Sigmoid colon (tissue), 7 donors: ENCODE measurements around the gene TSPAN17. TPM values are rescaled to one million over a fixed set of nuclear protein-coding genes. Genes with fewer than 3 reads are reported as not detected.

Source experiments
- DNase-seq: peaks from one replicate; pipeline ENCODE4 v3.0.0-alpha.2; 2019
- H3K27ac ChIP-seq, 4 donors: fragments of 200-600 bp; sonication (generic); one replicate each; pipeline ENCODE4 v1.5.1; 2016 to 2019; ENCODE audit warnings: mild to moderate bottlenecking in 1 of 4
- H3K27me3 ChIP-seq, 3 donors: fragments of 200-600 bp; sonication (generic); one replicate each; pipeline ENCODE4 v1.5.1; 2019; ENCODE audit warnings: mild to moderate bottlenecking in 1 of 3
- H3K36me3 ChIP-seq, 4 donors: fragments of 200-600 bp; sonication (generic); one replicate each; pipeline ENCODE4 v1.5.1; 2016 to 2019
- H3K4me1 ChIP-seq, 4 donors: fragments of 200-600 bp; sonication (generic); one replicate each; pipeline ENCODE4 v1.5.1; 2017 to 2019
- H3K4me3 ChIP-seq, 4 donors: fragments of 200-600 bp; sonication (generic); one replicate each; pipeline ENCODE4 v1.5.1; 2017 to 2019; ENCODE audit warnings: mild to moderate bottlenecking in 2 of 4, moderate library complexity in 1 of 4
- H3K9me3 ChIP-seq, 4 donors: fragments of 200-600 bp in 3 of 4; sonication (generic) in 3 of 4; one replicate each; pipeline versions ENCODE4 v1.5.1 to v1.6.1; 2013 to 2019
- EP300 ChIP-seq, 4 donors: sonication (generic); formaldehyde crosslinking; IDR thresholded peaks; one replicate each; pipeline ENCODE4 v1.6.1; 2017; ENCODE audit warnings: antibody characterized with exemption in 4 of 4
- POLR2A ChIP-seq, 2 donors: fragments of 450-650 bp; IDR thresholded peaks; one replicate each; pipeline ENCODE4 v1.6.1; 2016; ENCODE audit warnings: antibody characterized with exemption in 2 of 2, mild to moderate bottlenecking in 2 of 2, moderate library complexity in 2 of 2
- POLR2AphosphoS5 ChIP-seq, 4 donors: sonication (generic); formaldehyde crosslinking; IDR thresholded peaks; one replicate each; pipeline ENCODE4 v1.6.1; 2017; ENCODE audit warnings: antibody characterized with exemption in 4 of 4
- WGBS, 2 donors: extraction: QIAGEN DNeasy Blood & Tissue Kit; methylation state at CpG; one replicate each; pipeline ENCODE4 v1.1.7; 2013; 5-methylcytosine and 5-hydroxymethylcytosine counted together
- intact Hi-C: fragments of 100-400 bp; cut with DNase I; formaldehyde crosslinking; loops from one replicate; pipeline ENCODE4 v1.15.1; 2023
- polyA plus RNA-seq, 3 donors: library from polyadenylated mRNA; stranded (reverse); fragments of 200-250 nt; gene quantifications; one replicate each; pipeline ENCODE4 v1.2.3, GENCODE V29; 2013
- total RNA-seq, 4 donors: library from RNA; depleted of rRNA; stranded (reverse); fragments of >200 nt; gene quantifications; one replicate each; pipeline ENCODE4 v1.1.0, GENCODE V29; 2016
- TF ChIP-seq, protein P1 (sequence below), 4 experiments: fragments of 450-650 bp in 3 of 4; fragments of 200-600 bp in 1 of 4; IDR thresholded peaks; one replicate each; pipeline ENCODE4 v1.5.1; 2016 to 2019; ENCODE audit warnings: antibody characterized with exemption in 4 of 4, mild to moderate bottlenecking in 3 of 4, moderate library complexity in 2 of 4
- donor health status: healthy with polysubstance abuse.
- donor health status: Bipolar disorder and iron deficiency.
- donor health status: healthy.

The TSPAN17 gene
- total and polyA plus RNA-seq, 7 donors, result 7.4 to 37.7 (median 21.7) TPM

DNA sequence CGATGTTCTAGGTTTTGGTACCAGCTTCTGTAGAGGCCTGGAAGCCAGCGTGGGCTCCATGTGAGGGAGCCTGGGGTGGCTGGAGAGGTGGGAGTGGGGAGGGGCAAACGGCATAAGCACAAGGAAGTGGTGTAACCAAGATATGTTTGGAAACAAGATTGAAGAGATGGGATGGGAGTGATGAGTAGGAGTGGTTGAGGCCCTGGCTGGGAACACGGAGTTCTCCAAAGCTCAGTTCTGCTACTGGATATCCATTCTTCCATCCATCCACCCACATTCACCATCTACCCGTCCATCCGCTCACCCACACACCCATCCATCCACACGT, 12.2 kb downstream of the TSPAN17 start:
- Histone ChIP-seq H3K4me1 (peaks cover 0 to 17% (median 6%) of the 10 kb centered on the region in 4 donors), H3K27me3 (peaks cover 0 to 20% (median 4%) of the 10 kb centered on the region in 3 donors), H3K4me3 (no peak overlapping the region), H3K27ac (no peak overlapping the region), H3K9me3 (no peaks in the 10 kb centered on the region), H3K36me3 (peaks cover 0 to 27% (median 0%) of the 10 kb centered on the region in 4 donors)
- intact Hi-C loops, result no loop called here
- 80 to 81% methylated on average over 7 of the region's 7 CpGs for WGBS, 2 donors
- DNase-seq, result no peak
- TF ChIP-seq POLR2A (IDR thresholded peaks at IDR 0.05) (no peak), POLR2AphosphoS5 (IDR thresholded peaks at IDR 0.05) (no peak), EP300 (IDR thresholded peaks at IDR 0.05) (no peak)
- TF ChIP-seq, protein P1, sequence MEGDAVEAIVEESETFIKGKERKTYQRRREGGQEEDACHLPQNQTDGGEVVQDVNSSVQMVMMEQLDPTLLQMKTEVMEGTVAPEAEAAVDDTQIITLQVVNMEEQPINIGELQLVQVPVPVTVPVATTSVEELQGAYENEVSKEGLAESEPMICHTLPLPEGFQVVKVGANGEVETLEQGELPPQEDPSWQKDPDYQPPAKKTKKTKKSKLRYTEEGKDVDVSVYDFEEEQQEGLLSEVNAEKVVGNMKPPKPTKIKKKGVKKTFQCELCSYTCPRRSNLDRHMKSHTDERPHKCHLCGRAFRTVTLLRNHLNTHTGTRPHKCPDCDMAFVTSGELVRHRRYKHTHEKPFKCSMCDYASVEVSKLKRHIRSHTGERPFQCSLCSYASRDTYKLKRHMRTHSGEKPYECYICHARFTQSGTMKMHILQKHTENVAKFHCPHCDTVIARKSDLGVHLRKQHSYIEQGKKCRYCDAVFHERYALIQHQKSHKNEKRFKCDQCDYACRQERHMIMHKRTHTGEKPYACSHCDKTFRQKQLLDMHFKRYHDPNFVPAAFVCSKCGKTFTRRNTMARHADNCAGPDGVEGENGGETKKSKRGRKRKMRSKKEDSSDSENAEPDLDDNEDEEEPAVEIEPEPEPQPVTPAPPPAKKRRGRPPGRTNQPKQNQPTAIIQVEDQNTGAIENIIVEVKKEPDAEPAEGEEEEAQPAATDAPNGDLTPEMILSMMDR (IDR thresholded peaks at IDR 0.05), result no peak

DNA sequence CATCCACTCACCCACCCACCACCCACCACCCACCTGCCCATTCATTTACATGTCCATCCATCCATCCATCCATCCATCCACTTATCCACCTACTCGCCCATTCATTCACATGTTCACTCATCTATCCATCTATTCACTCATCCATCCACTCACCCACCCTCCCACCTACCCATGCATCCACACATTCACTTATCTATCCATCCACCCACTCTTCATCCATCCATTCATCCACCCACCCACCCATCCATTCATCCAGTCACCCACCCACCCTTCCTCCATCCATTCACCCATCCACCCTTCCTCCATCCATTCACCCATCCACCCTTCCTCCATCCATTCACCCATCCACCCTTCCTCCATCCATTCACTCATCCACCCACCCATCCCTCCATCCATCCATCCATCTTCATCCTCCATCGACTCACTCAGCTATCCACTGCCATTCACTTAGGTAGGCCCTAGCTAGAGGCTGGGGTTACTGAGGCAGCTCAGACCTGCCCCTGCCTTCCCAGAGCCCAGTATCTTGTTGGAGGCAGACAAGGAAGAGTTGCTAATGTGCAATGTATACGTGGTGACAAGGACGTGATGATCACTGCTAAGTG, 12.7 kb downstream of the TSPAN17 start:
- intact Hi-C loops, result loop anchor here (5.0 kb wide), 1 partner anchor 452 kb away; no protein-coding TSS in a partner anchor
- H3K4me1 ChIP-seq, result peaks cover 0 to 17% (median 6%) of the 10 kb centered on the region in 4 donors
- no peak overlapping the region for H3K27ac ChIP-seq
- H3K36me3 ChIP-seq, result peaks cover 0 to 22% (median 0%) of the 10 kb centered on the region in 4 donors
- H3K9me3 ChIP-seq, result no peaks in the 10 kb centered on the region
- WGBS, 2 donors, result 78 to 84% methylated on average over 4 of the region's 4 CpGs
- peaks cover 0 to 24% (median 9%) of the 10 kb centered on the region in 3 donors for H3K27me3 ChIP-seq
- TF ChIP-seq POLR2A (IDR thresholded peaks at IDR 0.05), result no peak
- no peak for TF ChIP-seq EP300 (IDR thresholded peaks at IDR 0.05)
- H3K4me3 ChIP-seq, result no peak overlapping the region
- no peak for DNase-seq

DNA sequence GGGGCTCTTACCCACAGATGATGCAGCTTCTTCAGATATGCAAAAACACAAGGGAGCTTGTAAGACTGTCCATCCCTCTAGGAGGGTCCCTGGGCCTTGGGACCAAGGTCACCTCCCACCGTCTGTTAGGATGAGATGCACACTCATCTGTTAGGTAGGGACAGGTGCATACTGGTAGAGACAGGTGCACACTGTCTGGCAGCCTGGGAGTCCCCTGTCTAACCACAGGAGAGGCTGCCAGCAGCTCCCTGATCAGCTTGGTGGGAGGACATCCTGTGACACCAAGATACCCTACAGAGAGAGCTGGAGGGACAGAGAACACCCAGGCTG, 13.2 kb downstream of the TSPAN17 start:
- H3K36me3 ChIP-seq, result peaks cover 0 to 17% (median 0%) of the 10 kb centered on the region in 4 donors
- intact Hi-C loops, result loop anchor here (5.0 kb wide), 1 partner anchor 452 kb away; no protein-coding TSS in a partner anchor
- H3K4me1 ChIP-seq, result peaks cover 0 to 17% (median 6%) of the 10 kb centered on the region in 4 donors
- no peak overlapping the region for H3K4me3 ChIP-seq
- no peak for TF ChIP-seq POLR2AphosphoS5 (IDR thresholded peaks at IDR 0.05)
- TF ChIP-seq POLR2A (IDR thresholded peaks at IDR 0.05), result no peak
- TF ChIP-seq EP300 (IDR thresholded peaks at IDR 0.05), result no peak
- TF ChIP-seq, protein P1 (IDR thresholded peaks at IDR 0.05), result no peak
- no peaks in the 10 kb centered on the region for H3K9me3 ChIP-seq
- peaks cover 0 to 30% (median 14%) of the 10 kb centered on the region in 3 donors for H3K27me3 ChIP-seq
- WGBS, 2 donors, result 5 to 17% methylated on average over 1 of the region's 1 CpG
- DNase-seq, result no peak
- no peak overlapping the region for H3K27ac ChIP-seq

DNA sequence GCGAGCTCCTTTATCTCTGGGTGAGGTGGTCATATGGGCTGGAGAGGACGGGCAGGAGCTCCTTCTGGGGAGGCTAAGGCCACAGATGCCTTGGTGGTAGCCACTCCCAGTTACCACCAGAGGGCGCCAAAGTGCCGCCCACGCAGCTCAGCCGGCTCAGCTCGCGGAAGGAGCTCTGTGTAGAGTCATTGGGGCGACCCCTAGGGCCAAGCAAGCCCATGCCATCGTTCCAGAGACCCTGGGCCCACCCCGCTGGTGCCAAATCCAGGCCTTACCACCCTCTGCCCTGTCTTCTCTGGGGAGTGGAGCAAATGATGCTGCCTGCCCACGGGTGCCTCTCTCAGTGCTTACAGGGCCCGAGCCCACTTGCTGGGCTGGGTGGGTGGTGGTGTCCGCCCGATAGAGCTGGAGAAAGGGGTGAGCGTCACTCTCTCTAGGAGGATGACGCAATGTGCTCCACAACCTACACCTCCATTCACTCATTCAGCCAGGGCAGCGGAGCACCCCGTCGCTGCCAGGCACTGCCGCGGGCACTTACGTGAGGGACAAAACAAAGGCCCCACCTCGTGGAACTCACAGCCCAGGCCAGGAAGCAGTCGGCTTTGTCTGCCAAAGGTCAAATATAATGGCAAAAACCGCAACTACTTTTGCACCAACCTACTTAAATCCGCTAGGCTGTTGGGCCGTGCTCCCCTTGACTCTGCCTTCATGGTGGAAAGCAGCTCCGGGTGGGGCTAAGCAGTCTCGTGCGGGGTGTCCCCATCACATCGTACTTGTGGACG, 13.8 kb downstream of the TSPAN17 start:
- 49 to 57% methylated on average over 33 of the region's 33 CpGs for WGBS, 2 donors

More for the DNA sequence above, 13.8 kb downstream of the TSPAN17 start:
- Histone ChIP-seq H3K27me3 (peaks cover 0 to 33% (median 16%) of the 10 kb centered on the region in 3 donors), H3K4me1 (peaks cover 0 to 17% (median 6%) of the 10 kb centered on the region in 4 donors), H3K4me3 (no peak overlapping the region), H3K36me3 (peaks cover 0 to 17% (median 0%) of the 10 kb centered on the region in 4 donors), H3K27ac (no peak overlapping the region), H3K9me3 (no peaks in the 10 kb centered on the region)
- peak; percentile 83 for DNase-seq
- TF ChIP-seq, protein P1 (IDR thresholded peaks at IDR 0.05), result peak; percentile 50 to 98 (median 80)
- TF ChIP-seq EP300 (IDR thresholded peaks at IDR 0.05), result no peak
- intact Hi-C loops, result loop anchor here (5.0 kb wide), 1 partner anchor 451 kb away; no protein-coding TSS in a partner anchor
